ES-I3 (cell line): ENCODE results near the gene LDB2.

Experiments
- H3K36me3 ChIP-seq: 2 replicates; pipeline ENCODE4 v1.6.1; 2013; ENCODE audit warnings: mild to moderate bottlenecking, low read length, control low read depth, moderate library complexity; ENCODE audit not compliant: insufficient read depth
- H3K4me1 ChIP-seq: 2 replicates; pipeline ENCODE4 v1.6.1; 2013; ENCODE audit warnings: mild to moderate bottlenecking, control low read depth, low read length; ENCODE audit not compliant: insufficient read depth
- H3K9ac ChIP-seq: 2 replicates; pipeline ENCODE4 v1.6.1; 2013; ENCODE audit warnings: low read depth, mild to moderate bottlenecking, low read length, moderate library complexity
- H3K9me3 ChIP-seq: 2 replicates; pipeline ENCODE4 v1.6.1; 2013; ENCODE audit warnings: mild to moderate bottlenecking, low read length, moderate library complexity; ENCODE audit not compliant: control insufficient read depth, insufficient read depth

Gene LDB2

DNA sequence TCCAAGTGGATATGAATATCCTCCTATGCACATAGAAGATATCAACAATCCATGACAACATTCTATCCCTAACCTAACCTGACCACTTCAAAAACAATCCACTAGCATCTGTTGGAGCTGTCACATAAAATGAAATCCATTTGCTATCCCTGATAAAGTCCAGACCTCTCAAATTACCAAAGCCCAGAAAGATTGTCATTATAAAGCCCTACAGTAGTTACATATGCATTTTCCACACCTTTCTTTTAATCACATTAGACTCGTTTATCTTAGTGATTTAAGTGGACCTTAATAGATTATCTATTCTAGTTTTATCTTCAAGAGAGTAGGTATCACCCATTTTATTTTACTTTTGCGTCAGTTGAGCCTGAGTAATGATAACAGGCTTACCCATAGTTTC lies 30.6 kb downstream of the LDB2 start:
- Histone ChIP-seq H3K9ac (no peak overlapping the region), H3K9me3 (no peaks in the 10 kb centered on the region), H3K36me3 (peaks cover 3% of the 10 kb centered on the region; the same call in 1 of the 2 replicates), H3K4me1 (peaks cover 6% of the 10 kb centered on the region; the same call in 1 of the 2 replicates)

DNA sequence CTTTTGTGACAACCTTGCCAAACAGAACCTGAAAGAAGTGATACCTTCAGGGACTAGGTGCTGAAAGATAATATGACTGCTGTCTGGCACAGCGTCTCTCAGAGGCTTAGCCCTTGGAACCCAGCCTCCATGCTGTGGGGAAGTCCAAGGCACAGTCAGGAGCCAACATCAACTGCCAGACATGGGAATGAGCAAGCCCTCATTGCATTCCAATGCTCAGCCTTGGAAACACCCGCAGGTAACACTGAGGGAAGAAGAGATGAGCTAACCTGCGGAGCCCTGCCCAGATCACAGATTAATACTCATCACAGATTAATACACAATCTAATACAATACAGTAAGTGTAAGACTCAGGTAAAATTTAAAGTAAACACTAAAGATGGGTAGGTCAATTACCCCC lies 31.5 kb downstream of the LDB2 start:
- H3K9me3 ChIP-seq = no peaks in the 10 kb centered on the region
- H3K4me1 ChIP-seq = peaks cover 8% of the 10 kb centered on the region; the same call in 1 of the 2 replicates
- H3K9ac ChIP-seq = no peak overlapping the region
- H3K36me3 ChIP-seq = peaks cover 3% of the 10 kb centered on the region; the same call in 1 of the 2 replicates

- H3K36me3 ChIP-seq = peaks cover 3% of the 10 kb centered on the region; the same call in 1 of the 2 replicates
- H3K9ac ChIP-seq = no peak overlapping the region
- H3K4me1 ChIP-seq = peaks cover 8% of the 10 kb centered on the region; the same call in 1 of the 2 replicates
- no peaks in the 10 kb centered on the region for H3K9me3 ChIP-seq
Measured at GRCh38 chr4:16865897-16866283, 32.6 kb downstream of the LDB2 start.

DNA sequence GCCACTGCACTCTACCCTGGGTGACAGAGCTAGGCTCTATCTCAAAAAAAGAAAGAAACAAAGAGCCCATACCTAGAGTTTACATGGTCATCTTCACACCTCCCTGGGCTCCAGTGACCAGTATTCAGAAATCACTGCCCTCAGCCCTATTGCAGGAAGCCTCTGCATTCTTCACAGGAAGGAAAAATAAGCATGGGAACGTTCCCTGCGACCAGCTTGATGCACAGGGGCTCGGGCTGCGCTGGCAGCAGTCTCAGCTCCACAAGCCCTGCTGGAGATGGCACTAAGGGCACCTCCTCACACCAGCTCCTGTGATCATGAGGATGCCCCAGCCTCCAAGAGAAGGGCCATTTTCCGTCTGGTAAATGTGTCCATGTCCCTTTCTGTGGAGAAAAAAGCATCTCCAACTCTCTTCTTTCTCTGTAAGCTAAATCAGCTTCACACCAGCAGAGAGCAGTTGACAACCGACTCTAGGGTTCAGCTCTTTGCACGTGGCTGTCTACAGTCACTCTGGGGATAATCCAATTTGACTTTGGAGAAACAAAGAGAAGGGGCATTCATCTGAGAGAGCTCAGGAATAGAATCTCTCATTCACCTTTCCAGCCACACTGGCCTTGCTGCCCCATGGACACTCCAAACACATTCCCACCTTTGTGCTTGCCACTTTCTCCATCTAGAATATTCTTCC lies 33.1 kb downstream of the LDB2 start:
- peaks cover 11% of the 10 kb centered on the region; the same call in 1 of the 2 replicates for H3K4me1 ChIP-seq
- peaks cover 3% of the 10 kb centered on the region; the same call in 1 of the 2 replicates for H3K36me3 ChIP-seq
- H3K9ac ChIP-seq = no peak overlapping the region
- H3K9me3 ChIP-seq = no peaks in the 10 kb centered on the region

DNA sequence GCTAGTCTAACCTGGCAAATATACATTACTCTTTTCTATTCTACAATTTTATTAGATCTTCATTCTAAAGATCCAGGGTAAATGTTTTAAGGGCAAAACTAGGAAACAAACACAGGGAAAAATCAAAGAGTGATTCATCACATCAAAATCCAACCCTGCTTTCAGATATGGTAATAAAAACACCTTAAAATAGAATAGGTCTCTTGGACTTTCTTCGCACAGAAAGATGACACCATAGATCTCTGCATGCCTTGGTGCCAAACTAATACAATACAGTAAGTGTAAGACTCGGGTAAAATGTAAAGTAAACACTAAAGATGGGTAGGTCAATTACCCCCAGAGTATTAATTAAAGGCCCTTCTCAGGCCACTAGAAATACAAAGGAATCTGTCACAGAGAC lies 34.2 kb downstream of the LDB2 start:
- no peaks in the 10 kb centered on the region for H3K36me3 ChIP-seq
- H3K9me3 ChIP-seq = no peaks in the 10 kb centered on the region
- peaks cover 22% of the 10 kb centered on the region for H3K4me1 ChIP-seq
- no peak overlapping the region for H3K9ac ChIP-seq

- peaks cover 32% of the 10 kb centered on the region for H3K4me1 ChIP-seq
- H3K36me3 ChIP-seq = no peaks in the 10 kb centered on the region
- no peak overlapping the region for H3K9ac ChIP-seq
- H3K9me3 ChIP-seq = no peaks in the 10 kb centered on the region
Measured at GRCh38 chr4:16862697-16863096, 35.7 kb downstream of the LDB2 start.

DNA sequence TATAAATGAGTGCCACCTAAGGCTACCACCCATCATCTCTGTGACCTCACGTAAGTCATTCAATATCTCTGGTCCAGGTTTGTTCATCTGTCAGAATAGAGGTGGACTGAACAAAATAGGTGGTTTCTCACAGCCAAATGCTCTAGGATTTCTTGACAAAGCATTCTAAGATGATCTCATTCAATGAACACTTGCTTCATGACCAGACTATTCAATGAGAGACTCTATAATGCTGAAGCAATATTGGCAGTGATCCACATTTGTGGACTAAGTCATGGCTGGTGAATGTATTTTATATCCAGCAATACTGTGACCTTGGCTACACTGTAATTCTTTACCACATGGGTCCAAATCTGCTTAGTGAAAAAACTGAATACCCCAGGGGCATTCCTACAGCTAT lies 37.9 kb downstream of the LDB2 start:
- peaks cover 44% of the 10 kb centered on the region for H3K4me1 ChIP-seq
- H3K9ac ChIP-seq = no peak overlapping the region
- H3K36me3 ChIP-seq = no peaks in the 10 kb centered on the region
- H3K9me3 ChIP-seq = no peaks in the 10 kb centered on the region

GRCh38 chr4:16859031-16859430 lies 39.4 kb downstream of the LDB2 start:
- Histone ChIP-seq H3K36me3 (no peaks in the 10 kb centered on the region), H3K4me1 (peaks cover 44% of the 10 kb centered on the region), H3K9me3 (no peaks in the 10 kb centered on the region)

GRCh38 chr4:16858275-16858752 lies 40.1 kb downstream of the LDB2 start:
- H3K4me1 ChIP-seq = peaks cover 43% of the 10 kb centered on the region
- no peak overlapping the region for H3K9ac ChIP-seq
- no peaks in the 10 kb centered on the region for H3K9me3 ChIP-seq
- no peaks in the 10 kb centered on the region for H3K36me3 ChIP-seq

More at GRCh38 chr4:16859031-16859430, 39.4 kb downstream of the LDB2 start:
- no peak overlapping the region for H3K9ac ChIP-seq

DNA sequence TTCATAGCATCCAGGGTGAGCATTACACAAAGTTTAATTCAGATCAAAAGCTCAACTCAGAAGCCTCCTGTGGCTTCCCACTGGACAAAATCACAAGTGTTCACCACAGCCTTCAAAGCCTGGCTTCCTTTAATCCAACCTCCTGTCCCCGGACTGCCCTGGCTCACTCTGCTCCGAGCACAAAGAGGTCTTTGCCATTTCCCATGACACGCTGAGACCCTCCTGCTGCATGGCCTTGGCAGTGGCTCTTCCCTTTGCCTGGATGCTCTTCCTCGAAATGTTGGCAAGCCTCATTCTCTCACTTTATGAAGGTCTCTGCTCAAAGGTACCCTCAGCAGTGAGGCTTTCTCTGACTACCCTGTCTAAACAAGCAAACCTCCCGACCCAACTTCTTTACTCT lies 41.0 kb downstream of the LDB2 start:
- peaks cover 36% of the 10 kb centered on the region for H3K4me1 ChIP-seq
- no peaks in the 10 kb centered on the region for H3K9me3 ChIP-seq
- no peaks in the 10 kb centered on the region for H3K36me3 ChIP-seq
- no peak overlapping the region for H3K9ac ChIP-seq

GRCh38 chr4:16853640-16854039 lies 44.8 kb downstream of the LDB2 start:
- Histone ChIP-seq H3K4me1 (peaks cover 20% of the 10 kb centered on the region; the same call in 1 of the 2 replicates), H3K9me3 (0 out of 2 replicates have a peak, but pooled peaks cover 5% of the 10 kb centered on the region), H3K9ac (no peak overlapping the region), H3K36me3 (no peaks in the 10 kb centered on the region)

- H3K4me1 ChIP-seq = peaks cover 12% of the 10 kb centered on the region; the same call in 1 of the 2 replicates
- no peaks in the 10 kb centered on the region for H3K36me3 ChIP-seq
- no peak overlapping the region for H3K9ac ChIP-seq
- 0 out of 2 replicates have a peak, but pooled peaks cover 5% of the 10 kb centered on the region for H3K9me3 ChIP-seq
Measured at GRCh38 chr4:16852644-16853043, 45.8 kb downstream of the LDB2 start.

DNA sequence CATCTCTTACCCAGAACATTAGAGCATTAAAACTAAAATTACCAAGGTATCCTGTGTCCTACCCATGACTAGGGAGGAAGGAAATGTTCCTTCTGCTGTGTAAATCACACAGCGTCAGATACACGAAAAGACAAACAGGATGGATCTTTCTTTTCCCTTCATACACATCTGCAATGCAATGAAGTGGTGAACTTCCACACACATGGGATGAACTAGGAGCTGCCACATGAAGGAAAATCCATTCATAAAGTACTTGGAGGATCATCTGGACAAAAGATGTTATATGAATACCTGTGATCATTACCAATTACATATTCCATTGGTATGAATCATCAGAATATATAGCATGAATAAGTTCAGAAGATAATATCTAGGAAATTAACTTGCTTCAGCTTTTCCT lies 46.2 kb downstream of the LDB2 start:
- no peak overlapping the region for H3K9ac ChIP-seq

DNA sequence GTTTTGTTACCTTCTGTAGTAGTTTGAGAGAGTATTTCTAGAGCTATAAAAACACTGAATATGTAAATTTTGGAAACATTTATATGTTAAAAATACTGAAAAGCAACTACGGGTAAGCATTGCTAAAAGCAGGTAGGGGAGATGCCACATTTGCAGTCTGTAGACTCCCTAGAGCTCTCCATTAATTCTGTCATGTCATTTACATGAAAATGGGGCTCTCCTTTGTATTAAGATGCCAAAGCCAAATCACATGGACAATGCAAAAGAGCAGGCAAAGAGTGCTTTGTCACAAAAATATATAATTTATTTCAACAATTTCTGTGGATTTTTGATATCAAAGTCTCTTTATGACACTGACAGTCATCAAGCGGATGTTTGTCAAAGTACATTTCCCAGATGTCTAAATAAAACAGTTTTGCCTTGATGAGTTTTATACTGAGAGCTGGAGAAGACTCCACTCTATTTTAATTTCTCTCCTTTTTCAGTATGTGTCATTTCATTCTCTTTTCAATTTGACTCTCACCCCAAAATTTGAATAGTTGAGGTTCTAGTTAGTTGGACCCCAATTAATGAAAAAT lies 51.8 kb downstream of the LDB2 start:
- Histone ChIP-seq H3K9ac (no peak overlapping the region), H3K4me1 (peaks cover 39% of the 10 kb centered on the region), H3K36me3 (no peaks in the 10 kb centered on the region), H3K9me3 (0 out of 2 replicates have a peak, but pooled peaks cover 3% of the 10 kb centered on the region)

More for the DNA sequence above, 46.2 kb downstream of the LDB2 start:
- peaks cover 9% of the 10 kb centered on the region; the same call in 1 of the 2 replicates for H3K4me1 ChIP-seq
- H3K36me3 ChIP-seq = no peaks in the 10 kb centered on the region
- H3K9me3 ChIP-seq = 0 out of 2 replicates have a peak, but pooled peaks cover 5% of the 10 kb centered on the region
